HG03439 (cell line): ENCODE data around the gene ATXN1L.
"Not testable (repeated sequence)": the region's sequence is repeated elsewhere in the genome, so short reads cannot be mapped to it uniquely, and the experiment has no call there.

Experiments
- ATAC-seq: cut with Tn5 transposase; IDR thresholded peaks from one replicate; pipeline ENCODE4 v1.9.1; 2021; ENCODE audit warnings: mild to moderate bottlenecking, moderate library complexity; ENCODE audit not compliant: unreplicated experiment

Gene ATXN1L

DNA sequence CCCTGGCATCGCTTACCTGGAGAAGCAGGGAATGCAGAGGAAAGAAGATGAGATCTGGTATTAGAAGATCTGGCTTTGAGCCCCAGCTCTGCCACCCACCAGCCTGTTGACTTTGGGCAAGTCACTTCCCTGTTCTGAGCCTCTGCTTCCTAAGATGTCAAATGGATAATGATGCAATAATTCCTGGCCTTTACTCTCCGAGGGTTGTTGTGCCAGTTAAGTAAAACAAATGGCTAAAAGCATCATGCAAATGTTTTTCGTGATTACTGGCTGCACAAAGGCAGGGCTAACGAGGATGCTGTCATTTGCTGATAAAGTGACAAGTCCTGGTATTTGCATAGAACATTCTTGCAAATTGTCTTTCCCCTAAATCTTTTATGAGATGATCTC is 39.5 kb downstream of the ATXN1L start:
- ATAC-seq, result no peak

- no peak for ATAC-seq
Measured at GRCh38 chr16:71889147-71889546, 43.4 kb downstream of the ATXN1L start.

GRCh38 chr16:71893888-71894228 is 48.1 kb downstream of the ATXN1L start:
- ATAC-seq, result no peak

- ATAC-seq, result no peak
Measured at GRCh38 chr16:71894229-71894920, 48.6 kb downstream of the ATXN1L start.

DNA sequence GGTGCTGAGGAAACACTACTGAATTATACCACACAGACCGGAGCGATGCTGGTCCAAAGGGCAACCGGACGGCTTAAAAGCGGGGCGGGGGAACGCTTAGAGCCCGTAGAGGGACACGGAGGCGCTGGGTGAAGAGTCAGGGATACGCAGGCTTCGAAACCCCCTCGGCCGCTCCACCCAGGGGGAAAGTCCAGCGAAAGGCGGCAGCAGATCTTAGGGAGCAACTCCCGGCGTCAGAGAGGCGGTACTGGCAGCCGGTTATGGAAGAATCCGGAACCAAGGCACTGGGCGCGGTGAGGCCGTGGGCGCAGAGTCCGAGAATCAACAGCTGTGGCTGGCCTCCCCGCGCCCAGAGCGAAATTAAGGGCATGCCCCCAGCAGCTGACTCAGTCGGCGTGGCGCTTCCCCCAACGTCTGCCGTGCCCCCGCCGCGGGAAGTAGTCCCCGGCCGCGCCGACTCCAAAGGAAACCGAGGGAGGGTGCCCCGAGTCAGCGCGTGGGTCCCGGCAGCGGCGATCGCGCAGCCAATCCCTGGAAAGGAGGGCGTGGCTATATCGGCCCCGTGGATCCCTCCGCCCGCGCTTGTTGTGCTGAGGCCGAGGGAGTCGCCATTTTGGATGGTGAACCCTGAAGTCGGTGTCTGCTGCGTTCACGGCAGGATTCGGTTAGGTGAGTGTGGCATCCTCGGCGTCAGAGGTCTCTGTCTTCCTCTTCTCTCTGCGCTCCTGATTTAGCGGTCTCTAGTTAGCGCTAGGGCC is 49.3 kb downstream of the ATXN1L start, which contains the start of gene IST1:
Gene IST1 (plus strand): TSS at position 611 of the 758 bp plus-strand sequence. CDS start 20,110 bp downstream, outside the sequence.
- ATAC-seq, result peak; percentile 83

GRCh38 chr16:71895679-71896365 is 50.0 kb downstream of the ATXN1L start:
- ATAC-seq, result peak; percentile 29

DNA sequence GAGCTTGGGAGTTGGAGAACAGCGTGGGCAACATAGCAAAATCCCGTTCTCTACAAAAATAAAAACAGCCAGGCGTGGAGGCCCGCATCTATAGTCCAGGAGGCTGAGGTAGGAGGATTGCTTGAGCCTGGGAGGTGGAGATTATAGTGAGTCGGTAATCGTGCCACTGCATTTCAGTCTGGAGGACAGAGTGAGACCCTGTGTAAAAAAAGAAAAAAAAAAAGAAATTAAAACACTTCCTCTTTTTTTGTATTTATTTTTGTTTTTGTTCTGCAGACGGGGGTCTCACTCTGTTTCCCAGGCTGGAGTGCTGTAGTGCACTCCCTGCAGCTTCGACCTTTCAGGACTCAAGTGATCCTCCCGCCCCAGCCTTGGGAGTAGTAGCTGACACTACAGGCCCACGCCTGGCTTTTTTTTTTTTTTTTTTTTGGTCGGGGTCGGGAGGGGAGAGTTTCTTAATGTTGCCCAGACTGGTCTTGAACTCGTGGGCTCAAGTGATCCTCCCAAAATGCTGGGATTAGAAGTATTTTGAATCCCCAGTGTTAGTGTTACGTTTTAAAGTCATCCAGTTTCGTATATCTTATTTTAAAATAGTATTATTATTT is 51.1 kb downstream of the ATXN1L start:
- ATAC-seq, result no peak

DNA sequence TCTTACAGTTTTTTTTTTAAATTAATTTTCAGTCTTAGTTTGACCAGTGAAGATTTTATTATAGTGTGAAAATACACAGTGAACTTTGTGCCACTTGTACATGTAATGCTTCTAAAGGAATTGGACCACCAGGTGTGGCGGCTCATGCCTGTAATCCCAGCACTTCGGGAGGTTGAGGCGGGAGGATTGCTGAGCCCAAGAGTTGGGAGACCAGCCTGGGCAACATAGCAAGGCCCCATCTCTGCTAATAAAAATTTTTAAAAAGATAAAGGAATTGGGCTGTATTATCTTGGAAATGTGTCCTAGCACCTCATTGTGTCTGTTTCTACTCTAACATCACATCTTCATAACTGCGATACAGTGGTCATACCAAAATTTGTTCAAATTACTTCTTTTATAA is 53.4 kb downstream of the ATXN1L start:
- ATAC-seq, result no peak

GRCh38 chr16:71902656-71903365 is 57.0 kb downstream of the ATXN1L start:
- ATAC-seq, result no peak

DNA sequence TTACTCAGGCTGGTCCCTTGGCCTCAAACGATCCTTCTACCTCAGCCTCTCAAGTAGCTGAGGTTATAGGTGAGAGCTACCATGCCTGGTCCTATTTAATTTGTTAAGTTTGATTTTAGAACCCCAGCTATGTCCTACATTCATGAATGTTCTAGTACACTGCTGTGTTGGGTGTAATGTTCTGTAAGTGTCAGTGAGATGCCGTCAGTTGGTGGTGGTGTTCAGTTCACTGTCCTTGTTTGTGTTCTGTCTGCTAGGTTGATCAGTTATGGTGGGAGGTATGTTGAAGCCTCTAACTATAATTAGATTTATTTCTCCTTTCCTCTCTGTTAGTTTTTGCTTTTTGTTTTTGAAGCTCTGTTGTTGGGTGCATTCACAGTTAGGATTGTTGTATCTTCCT is 57.8 kb downstream of the ATXN1L start:
- no peak for ATAC-seq

- ATAC-seq, result no peak
Measured at GRCh38 chr16:71904239-71904638, 58.5 kb downstream of the ATXN1L start.

DNA sequence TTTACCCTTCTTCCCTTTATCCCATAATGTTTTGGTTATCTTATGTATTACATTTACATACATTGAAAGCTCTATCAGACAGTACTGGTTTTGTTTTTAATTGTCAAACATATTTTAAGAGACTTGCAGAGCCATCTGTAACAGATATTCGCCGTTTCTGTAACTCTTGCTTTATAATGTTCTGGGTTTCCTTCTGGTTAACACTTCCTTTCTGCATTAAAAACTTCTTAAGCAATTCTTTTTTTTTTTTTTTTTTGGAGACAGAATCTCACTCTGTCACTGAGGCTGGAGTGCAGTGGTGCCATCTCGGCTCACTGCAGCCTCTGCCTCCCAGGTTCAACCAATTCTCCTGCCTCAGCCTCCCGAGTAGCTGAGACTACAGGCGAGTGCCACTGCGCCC is 60.0 kb downstream of the ATXN1L start:
- not testable (repeated sequence) for ATAC-seq
